Stimulated activated CD8-positive, alpha-beta memory T cell treated with anti-CD3 and anti-CD28 coated beads, Interleukin-12 subunit alpha, Interleukin-12 subunit beta, amount 100 ng/mL, for 24 hours (primary cell): ENCODE data around the gene ORAI2.
"Not testable (repeated sequence)": the region's sequence is repeated elsewhere in the genome, so short reads cannot be mapped to it uniquely, and the experiment has no call there.

Experiments
- DNase-seq: peaks from one replicate; pipeline ENCODE4 v3.0.0-alpha.2; 2020; ENCODE audit errors: extremely low read depth

ORAI2 gene

GRCh38 chr7:102433219-102434038 is at the start of gene ORAI2:
ORAI2 (plus strand) TSS chr7:102433575; CDS start chr7:102438957, 5,382 bp downstream.
- peak; percentile 67 for DNase-seq

GRCh38 chr7:102387064-102387463 is 46.3 kb upstream of the ORAI2 start:
- no peak for DNase-seq

GRCh38 chr7:102389810-102390209 is 43.6 kb upstream of the ORAI2 start:
- no peak for DNase-seq

DNA sequence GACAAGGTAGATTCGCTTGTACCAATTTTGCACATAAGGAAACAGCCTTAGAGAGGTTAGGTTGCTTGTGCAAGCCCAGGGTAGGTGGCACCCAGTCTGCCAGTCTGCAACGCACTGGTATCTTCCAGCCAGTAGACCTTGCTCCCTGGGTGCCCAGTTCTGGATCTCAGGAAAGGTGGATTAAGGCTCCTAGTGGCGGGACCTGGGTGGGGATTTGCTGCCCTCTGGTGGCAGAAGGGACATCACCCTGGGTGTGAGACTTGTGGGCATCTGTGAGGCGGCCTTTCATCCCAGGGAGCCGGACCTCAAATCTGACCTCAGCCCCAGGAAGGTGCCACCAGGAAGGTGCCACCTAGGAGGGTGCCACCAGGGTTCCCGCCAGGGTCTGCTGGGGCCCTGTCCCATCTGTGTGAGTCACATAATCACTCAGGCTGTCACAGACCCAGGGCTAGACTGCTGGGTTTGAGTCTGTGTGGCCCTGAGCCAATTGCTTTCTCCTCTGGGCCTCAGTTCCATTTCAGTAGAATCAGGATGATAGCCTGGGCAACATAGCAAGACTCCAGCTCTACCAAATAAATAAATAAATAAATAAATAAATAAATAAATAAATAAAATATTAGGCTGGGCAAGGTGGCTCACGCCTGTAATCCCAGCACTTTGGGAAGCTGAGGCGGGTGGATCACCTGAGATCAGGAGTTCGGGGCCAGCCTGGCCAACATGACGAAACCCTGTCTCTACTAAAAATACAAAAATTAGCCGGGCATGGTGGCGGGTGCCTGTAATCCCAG is 42.5 kb upstream of the ORAI2 start:
- DNase-seq, result peak; percentile 31

- DNase-seq, result no peak
Observed at GRCh38 chr7:102392330-102392729, 41.0 kb upstream of the ORAI2 start.

GRCh38 chr7:102393467-102393866 is 39.9 kb upstream of the ORAI2 start:
- DNase-seq, result no peak

- DNase-seq, result no peak
Observed at GRCh38 chr7:102395592-102395872, 37.8 kb upstream of the ORAI2 start.

- DNase-seq, result peak; percentile 61
Observed at GRCh38 chr7:102395873-102396709, 37.3 kb upstream of the ORAI2 start, which contains the start of gene PRKRIP1. PRKRIP1 (plus strand) TSS chr7:102396363; CDS start chr7:102396412, 49 bp downstream.

DNA sequence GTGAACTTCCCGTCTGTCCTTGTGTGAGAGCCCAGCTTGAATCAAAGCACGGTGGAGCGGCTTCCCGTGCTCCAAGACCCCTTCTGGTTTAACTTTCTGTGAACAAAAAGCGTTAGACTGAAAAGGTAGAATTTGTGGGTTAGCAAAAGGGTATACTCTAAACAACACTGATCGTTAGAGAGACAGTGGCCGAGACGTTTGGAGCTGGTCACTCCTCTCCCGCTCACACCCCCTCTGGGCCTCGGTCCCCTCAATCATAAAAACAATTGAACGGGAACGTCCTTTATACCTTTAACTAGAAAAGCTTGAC is 36.7 kb upstream of the ORAI2 start:
- DNase-seq, result no peak

DNA sequence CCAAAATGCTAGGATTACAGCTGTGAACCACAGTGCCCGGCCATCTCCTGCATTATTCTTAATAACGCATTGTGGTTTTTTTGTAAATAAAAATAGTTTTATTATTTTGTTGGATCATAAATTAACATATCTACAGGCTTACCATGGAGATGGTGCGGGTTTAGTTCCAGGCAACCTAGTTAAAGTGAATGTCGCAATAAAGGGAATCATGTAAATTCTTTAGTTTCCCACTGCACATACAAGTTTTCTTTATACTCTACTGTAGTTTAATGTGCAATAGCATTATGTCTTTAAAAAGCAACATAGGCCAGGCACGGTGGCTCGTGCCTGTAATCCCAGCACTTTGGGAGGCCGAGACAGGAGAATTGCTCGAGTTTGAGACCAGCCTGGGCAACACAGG is 34.8 kb upstream of the ORAI2 start:
- DNase-seq, result no peak

DNA sequence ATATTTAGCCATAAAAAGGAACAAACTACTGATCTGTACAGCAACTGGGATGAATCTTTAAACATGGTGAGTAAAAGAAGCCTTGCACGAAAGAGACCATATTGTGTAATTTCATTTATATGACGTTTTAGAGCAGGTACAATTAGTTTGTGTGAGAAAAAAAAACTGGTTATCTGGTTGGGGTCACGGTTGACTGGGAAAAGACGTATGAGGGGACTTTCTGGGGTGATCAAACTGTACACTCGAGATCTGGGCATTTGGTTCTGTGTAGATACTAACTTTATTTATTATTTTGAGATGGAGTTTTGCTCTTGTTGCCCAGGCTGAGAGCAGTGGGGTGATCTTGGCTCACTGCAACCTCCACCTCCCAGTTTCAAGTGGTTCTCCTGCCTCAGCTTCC is 33.0 kb upstream of the ORAI2 start:
- DNase-seq, result no peak

GRCh38 chr7:102403563-102403962 is 29.8 kb upstream of the ORAI2 start:
- no peak for DNase-seq

DNA sequence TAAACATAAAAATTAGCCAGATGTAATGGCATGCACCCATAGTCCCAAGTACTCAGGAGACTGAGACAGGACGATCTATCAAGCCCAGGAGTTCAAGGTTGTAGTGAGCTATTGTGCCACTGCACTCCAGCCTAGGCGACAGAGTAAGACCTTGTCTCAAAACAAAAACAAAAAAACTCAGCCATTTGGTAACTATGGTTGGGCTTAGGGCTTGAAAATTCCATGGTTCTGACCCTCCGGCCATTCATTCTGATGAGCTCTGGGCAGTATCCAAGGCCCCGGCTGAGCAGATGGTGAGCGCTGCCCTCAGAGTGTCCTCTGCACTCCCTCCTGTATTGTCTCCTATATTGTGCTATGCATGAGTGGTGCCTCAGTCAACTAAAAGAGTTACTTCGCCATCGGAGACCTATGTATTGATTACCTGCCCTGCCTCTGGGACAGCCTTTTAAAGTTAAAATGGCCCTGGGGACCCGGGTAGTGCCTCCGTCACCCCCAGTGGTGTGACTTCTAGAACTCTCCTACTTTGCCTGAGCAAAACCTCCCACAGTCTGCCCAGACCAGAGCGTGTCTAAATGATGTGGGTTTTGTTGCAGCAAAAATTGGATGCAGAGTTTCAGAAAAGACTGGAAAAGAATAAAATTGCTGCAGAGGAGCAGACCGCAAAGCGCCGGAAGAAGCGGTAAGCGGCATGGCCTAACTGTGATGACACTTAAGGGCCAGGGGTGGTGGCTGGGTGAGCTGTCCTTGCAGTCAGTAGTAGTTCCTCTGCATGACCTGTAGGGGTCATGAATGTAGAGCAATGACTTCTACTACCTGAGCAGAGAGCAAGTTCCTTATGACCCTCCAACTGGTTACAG is 29.1 kb upstream of the ORAI2 start:
- DNase-seq, result no peak

- not testable (repeated sequence) for DNase-seq
Observed at GRCh38 chr7:102404862-102405188, 28.6 kb upstream of the ORAI2 start.

DNA sequence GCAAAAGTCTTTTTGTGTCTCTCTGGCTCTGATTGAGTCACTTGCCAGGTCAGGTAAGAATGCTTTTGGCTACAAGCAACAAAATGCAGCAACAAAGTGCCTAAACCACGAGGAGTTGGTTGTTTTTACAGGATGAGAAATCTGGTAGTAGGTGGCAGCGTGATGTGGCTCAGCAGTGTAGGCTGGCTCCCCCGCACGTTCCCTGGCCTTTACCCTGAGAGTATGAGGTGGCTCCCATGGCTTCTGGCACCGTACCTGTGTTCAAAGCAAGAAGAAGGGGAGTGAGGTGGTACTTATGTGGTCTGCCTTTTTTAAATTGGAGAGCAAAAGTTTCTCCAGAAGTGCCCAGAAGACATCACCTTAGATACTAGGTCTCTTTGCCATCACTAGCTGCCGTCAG is 25.5 kb upstream of the ORAI2 start:
- DNase-seq, result no peak

DNA sequence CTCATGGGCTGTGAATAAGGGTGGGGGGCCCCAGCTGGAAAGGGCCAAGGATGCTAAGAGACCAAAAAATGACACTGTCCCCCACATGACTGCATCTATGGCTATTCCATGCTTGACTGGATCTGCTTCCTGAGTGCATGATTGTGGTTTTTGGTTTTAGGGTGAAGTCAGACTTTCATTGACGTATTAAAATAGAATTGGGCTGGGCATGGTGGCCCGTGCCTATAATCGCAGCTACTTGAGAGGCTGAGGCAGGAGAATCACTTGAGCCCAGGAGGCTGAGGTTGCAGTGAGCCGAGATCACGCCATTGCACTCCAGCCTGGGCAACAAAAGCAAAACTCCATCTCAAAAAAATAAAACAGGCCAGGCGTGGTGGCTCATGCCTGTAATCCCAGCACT is 24.8 kb upstream of the ORAI2 start:
- not testable (repeated sequence) for DNase-seq

DNA sequence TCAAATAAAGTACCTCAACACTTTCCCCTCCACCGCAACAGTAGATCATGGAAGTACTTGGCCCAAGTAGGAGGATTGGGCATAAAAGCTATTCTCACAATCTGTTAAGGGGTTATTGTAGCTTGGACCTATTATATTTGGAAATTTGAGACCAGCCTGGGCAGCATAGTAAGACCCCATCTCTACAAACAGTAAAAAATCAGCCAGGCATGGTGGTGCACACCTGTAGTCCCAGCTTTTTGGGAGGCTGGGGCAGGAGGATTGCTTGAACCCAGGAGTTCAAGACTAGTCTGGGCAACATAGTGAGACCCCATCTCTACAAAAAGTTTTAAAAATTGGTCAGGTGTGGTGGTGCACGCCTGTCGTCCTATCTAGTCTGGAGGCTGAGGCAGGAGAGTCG is 24.0 kb upstream of the ORAI2 start:
- DNase-seq, result no peak

DNA sequence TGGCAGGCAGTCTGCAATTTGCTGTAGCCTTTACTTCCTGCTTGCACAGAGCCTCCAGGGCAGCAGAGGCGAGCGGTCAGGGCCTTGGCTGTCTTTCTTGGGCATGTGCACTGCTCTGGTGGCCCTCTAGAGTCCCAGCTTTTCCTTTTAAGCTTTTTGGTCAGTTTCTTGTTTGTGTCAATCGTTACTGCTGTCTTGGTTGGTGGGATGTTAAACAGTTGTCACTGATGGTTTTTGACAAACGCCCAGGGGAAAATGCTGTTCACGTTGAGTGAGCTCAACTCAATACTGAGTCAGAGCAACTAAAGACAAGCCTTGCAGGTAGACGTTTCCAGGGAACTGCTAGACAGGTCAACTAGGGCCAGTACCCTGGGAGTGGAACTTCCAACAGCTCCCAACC is 23.3 kb upstream of the ORAI2 start:
- DNase-seq, result no peak

GRCh38 chr7:102410918-102411317 is 22.5 kb upstream of the ORAI2 start:
- no peak for DNase-seq

GRCh38 chr7:102412548-102412947 is 20.8 kb upstream of the ORAI2 start:
- no peak for DNase-seq

DNA sequence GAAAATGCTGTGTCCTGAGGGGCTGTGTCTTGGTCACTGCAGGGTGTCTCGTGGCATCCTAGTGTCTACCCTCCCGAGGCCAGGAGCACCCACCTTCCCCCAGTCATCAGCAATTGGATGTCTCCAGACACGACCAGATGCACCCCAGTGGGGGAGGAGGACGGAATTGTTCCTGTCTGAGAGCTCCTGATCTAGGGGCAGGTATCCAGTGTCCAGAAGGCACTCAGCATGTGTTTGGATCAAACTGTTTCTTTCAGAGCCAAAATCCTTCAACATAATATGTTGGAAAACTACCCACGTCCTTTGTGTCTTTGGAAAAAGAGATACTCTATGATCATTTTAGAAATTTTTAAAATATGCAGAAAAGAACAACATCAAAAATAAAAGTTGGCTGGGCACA is 20.3 kb upstream of the ORAI2 start:
- DNase-seq, result no peak

GRCh38 chr7:102413611-102414010 is 19.8 kb upstream of the ORAI2 start:
- DNase-seq, result no peak
